Smooth muscle cell (in vitro differentiated cells): ENCODE data around the gene NECAP2. TPM values are rescaled to one million over a fixed set of nuclear protein-coding genes. Genes with fewer than 3 reads are reported as not detected.

Source experiments
- DNase-seq: peaks from one replicate; lab custom pipeline; 2025; ENCODE audit not compliant: unreplicated experiment; lab: John Stamatoyannopoulos, UW
- H2AFZ ChIP-seq: fragments of 200-600 bp; sonication (generic); 2 replicates; pipeline ENCODE4 v1.6.0; 2016; ENCODE audit warnings: antibody characterized with exemption, low read depth, mild to moderate bottlenecking
- H3F3A ChIP-seq: fragments of 200-600 bp; sonication (generic); 2 replicates; pipeline ENCODE4 v1.6.0; 2017; ENCODE audit warnings: antibody characterized with exemption, low read depth
- H3K27ac ChIP-seq: fragments of 200-600 bp; sonication (generic); 2 replicates; pipeline ENCODE4 v1.5.1; 2016; ENCODE audit warnings: low read depth, mild to moderate bottlenecking
- H3K27me3 ChIP-seq: fragments of 200-600 bp; sonication (generic); 2 replicates; pipeline ENCODE4 v1.6.1; 2016; ENCODE audit warnings: low read depth, mild to moderate bottlenecking
- H3K36me3 ChIP-seq: fragments of 200-600 bp; sonication (generic); 2 replicates; pipeline ENCODE4 v1.5.1; 2016; ENCODE audit warnings: low read depth
- H3K4me1 ChIP-seq: fragments of 200-600 bp; sonication (generic); 2 replicates; pipeline ENCODE4 v1.5.1; 2016; ENCODE audit warnings: low read depth
- H3K4me2 ChIP-seq: fragments of 200-600 bp; sonication (generic); 2 replicates; pipeline ENCODE4 v1.6.0; 2016; ENCODE audit warnings: mild to moderate bottlenecking
- H3K4me3 ChIP-seq: fragments of 200-600 bp; sonication (generic); 2 replicates; pipeline ENCODE4 v1.5.1; 2016; ENCODE audit warnings: mild to moderate bottlenecking
- H3K79me2 ChIP-seq: fragments of 200-600 bp; sonication (generic); 2 replicates; pipeline ENCODE4 v1.6.0; 2016; ENCODE audit warnings: low read depth, mild to moderate bottlenecking
- H3K9ac ChIP-seq: fragments of 200-600 bp; sonication (generic); 2 replicates; pipeline ENCODE4 v1.6.0; 2016; ENCODE audit warnings: low read depth
- H3K9me3 ChIP-seq: fragments of 200-600 bp; sonication (generic); replicated peaks from 2 replicates; pipeline ENCODE4 v1.5.1; 2016; ENCODE audit warnings: low read depth
- H4K20me1 ChIP-seq: fragments of 200-600 bp; sonication (generic); 2 replicates; pipeline ENCODE4 v1.6.0; 2016; ENCODE audit warnings: low read depth
- WGBS: methylation state at CpG from one replicate; pipeline ENCODE4 v1.1.7; 2016; ENCODE audit warnings: low lambda C conversion rate; 5-methylcytosine and 5-hydroxymethylcytosine counted together
- polyA plus RNA-seq: library from polyadenylated mRNA; unstranded; fragments of >200 nt; fragmentation: Nextera tagmentation; extraction: Ambion mirVana; gene quantifications from 2 replicates; pipeline ENCODE4 v1.2.1, GENCODE V29; 2016
- total RNA-seq: library from RNA; depleted of rRNA; stranded (reverse); fragments of >200 nt; gene quantifications from 2 replicates; pipeline ENCODE4 v1.2.3, GENCODE V29; 2014
- TF ChIP-seq, protein P1 (sequence below): fragments of 200-600 bp; sonication (generic); IDR thresholded peaks from 2 replicates; pipeline ENCODE4 v1.5.1; 2017; ENCODE audit warnings: borderline replicate concordance, mild to moderate bottlenecking, antibody characterized with exemption; ENCODE audit not compliant: insufficient read depth, poor library complexity, severe bottlenecking

Gene NECAP2
- total and polyA plus RNA-seq, 2 experiments from 2014 or later = 49.5 to 60.0 TPM

DNA sequence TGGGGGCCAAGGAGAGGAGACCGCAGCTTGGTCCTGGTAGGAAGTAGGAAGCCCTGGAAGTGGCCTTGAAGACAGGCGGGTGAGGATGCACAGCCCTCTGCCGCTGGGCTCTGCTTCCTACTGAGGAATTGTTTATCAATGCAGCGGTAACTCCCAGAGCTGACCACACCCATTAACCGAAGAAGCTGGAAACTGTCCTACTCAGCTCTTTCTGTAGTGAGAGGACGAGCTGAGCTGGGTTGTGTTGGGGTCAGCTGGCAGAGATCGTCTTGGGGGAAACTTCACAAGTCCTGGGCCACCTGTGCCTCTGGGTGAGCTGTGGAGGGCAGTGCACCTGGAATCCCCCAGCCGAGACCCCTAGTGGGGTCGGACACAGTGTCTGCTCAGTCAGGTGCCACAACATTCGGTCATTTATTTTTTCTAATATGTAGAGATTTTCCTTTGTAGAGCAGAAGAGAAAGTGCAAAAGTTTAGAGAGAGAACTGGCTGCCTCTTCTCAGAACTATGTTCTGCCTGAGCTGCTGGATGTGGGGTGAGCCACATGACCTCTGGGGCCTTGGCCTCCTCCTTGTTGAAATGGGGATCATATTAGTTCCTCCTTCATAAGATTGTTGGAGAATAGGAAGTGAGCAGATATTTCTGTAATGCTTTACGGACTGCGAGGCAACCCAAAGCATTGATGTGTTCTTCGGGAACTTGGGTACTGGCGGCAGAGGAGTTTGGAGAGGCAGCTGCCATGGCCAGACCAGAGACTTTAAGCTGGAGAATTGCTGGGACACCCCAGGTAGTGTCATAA is 3.6 kb downstream of the NECAP2 start:
- peaks cover 3% of the 10 kb centered on the region for H3K36me3 ChIP-seq
- no peaks in the 10 kb centered on the region for H3F3A ChIP-seq
- H3K4me3 ChIP-seq = no peak overlapping the region
- H3K9ac ChIP-seq = no peak overlapping the region
- H2AFZ ChIP-seq = no peak overlapping the region
- peaks cover 19% of the 10 kb centered on the region for H4K20me1 ChIP-seq
- 94% methylated on average over 14 of the region's 14 CpGs for WGBS
- no peaks in the 10 kb centered on the region for H3K27me3 ChIP-seq
- H3K79me2 ChIP-seq = peaks cover 37% of the 10 kb centered on the region
- no peaks in the 10 kb centered on the region for H3K9me3 ChIP-seq
- TF ChIP-seq, protein P1, sequence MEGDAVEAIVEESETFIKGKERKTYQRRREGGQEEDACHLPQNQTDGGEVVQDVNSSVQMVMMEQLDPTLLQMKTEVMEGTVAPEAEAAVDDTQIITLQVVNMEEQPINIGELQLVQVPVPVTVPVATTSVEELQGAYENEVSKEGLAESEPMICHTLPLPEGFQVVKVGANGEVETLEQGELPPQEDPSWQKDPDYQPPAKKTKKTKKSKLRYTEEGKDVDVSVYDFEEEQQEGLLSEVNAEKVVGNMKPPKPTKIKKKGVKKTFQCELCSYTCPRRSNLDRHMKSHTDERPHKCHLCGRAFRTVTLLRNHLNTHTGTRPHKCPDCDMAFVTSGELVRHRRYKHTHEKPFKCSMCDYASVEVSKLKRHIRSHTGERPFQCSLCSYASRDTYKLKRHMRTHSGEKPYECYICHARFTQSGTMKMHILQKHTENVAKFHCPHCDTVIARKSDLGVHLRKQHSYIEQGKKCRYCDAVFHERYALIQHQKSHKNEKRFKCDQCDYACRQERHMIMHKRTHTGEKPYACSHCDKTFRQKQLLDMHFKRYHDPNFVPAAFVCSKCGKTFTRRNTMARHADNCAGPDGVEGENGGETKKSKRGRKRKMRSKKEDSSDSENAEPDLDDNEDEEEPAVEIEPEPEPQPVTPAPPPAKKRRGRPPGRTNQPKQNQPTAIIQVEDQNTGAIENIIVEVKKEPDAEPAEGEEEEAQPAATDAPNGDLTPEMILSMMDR = no peak
- H3K27ac ChIP-seq = no peak overlapping the region
- DNase-seq = no peak
- H3K4me2 ChIP-seq = no peak overlapping the region
- peaks cover 4% of the 10 kb centered on the region for H3K4me1 ChIP-seq

DNA sequence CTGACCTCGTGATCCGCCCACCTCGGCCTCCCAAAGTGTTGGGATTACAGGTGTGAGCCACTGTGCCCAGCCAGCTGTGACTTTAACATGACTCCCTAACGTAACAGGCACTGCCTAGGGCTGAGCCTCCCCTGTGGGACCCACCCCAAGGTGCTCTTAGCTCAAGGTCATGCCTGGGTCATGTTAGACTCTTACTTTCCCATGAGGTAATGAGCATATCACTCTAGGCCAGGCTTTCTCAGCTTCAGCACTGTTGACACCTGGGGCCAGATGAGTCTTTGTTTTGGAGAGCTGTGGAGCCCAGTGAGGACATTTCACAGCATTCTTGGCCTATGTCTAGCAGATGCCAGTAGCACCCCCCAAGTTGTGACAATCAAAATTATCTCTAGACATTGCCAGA is 4.5 kb downstream of the NECAP2 start:
- Histone ChIP-seq H3K36me3 (peaks cover 3% of the 10 kb centered on the region), H3K4me1 (peaks cover 4% of the 10 kb centered on the region), H4K20me1 (peaks cover 28% of the 10 kb centered on the region), H2AFZ (no peak overlapping the region), H3K79me2 (peaks cover 37% of the 10 kb centered on the region), H3K4me3 (no peak overlapping the region), H3K9ac (no peak overlapping the region), H3K4me2 (no peak overlapping the region), H3K27ac (no peak overlapping the region), H3K27me3 (no peaks in the 10 kb centered on the region), H3K9me3 (no peaks in the 10 kb centered on the region), H3F3A (no peaks in the 10 kb centered on the region)
- 94% methylated on average over 4 of the region's 4 CpGs for WGBS
- no peak for DNase-seq
- TF ChIP-seq, protein P1 = no peak

DNA sequence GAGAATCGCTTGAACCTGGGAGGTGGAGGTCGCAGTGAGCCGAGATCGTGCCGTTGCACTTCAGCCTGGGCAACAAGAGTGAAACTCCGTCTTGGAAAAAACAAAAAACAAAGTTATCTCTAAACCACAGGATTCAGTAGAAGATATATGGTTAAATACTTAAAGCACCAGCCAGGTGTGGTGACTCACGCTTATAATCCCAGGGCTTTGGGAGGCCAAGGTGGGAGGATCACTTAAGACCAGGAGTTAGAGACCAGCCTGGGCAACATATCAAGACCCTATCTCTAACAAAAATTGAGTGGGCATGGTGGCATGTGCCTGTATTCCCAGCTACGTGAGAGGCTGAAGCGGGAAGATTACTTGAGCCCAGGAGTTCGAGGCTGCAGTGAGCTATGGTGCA is 5.6 kb downstream of the NECAP2 start:
- H2AFZ ChIP-seq = no peak overlapping the region
- H3K27ac ChIP-seq = no peak overlapping the region
- H3K9me3 ChIP-seq = no peaks in the 10 kb centered on the region
- no peaks in the 10 kb centered on the region for H3K27me3 ChIP-seq
- peaks cover 4% of the 10 kb centered on the region for H3K4me1 ChIP-seq
- WGBS = 91% methylated on average over 10 of the region's 10 CpGs
- H4K20me1 ChIP-seq = peaks cover 39% of the 10 kb centered on the region
- no peak overlapping the region for H3K9ac ChIP-seq
- H3F3A ChIP-seq = no peaks in the 10 kb centered on the region
- peaks cover 31% of the 10 kb centered on the region for H3K79me2 ChIP-seq
- TF ChIP-seq, protein P1 = no peak
- no peak for DNase-seq
- no peak overlapping the region for H3K4me3 ChIP-seq
- peaks cover 3% of the 10 kb centered on the region for H3K36me3 ChIP-seq
- H3K4me2 ChIP-seq = no peak overlapping the region

DNA sequence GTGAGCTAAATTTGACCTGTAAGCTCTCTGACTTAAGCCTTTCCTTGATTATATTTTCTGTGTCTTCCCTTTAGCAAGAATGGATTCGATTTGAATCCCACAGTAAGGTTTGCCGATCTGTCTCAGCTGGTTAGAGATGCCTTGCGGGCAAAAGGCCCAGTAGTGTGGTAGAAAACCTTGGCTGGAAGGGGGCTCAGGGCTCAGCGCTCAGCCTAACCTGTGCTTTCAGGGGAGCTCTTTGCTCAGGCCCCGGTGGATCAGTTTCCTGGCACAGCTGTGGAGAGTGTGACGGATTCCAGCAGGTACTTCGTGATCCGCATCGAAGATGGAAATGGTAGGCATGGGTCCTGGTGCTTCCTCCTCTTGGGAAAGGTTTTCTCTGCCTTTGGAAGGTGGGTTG is 7.1 kb downstream of the NECAP2 start:
- DNase-seq = no peak
- Histone ChIP-seq H3K9ac (no peak overlapping the region), H3K4me2 (no peak overlapping the region), H3K4me3 (no peak overlapping the region), H3K9me3 (no peaks in the 10 kb centered on the region), H2AFZ (no peak overlapping the region), H3K36me3 (peaks cover 3% of the 10 kb centered on the region), H3F3A (no peaks in the 10 kb centered on the region), H3K79me2 (peaks cover 16% of the 10 kb centered on the region), H3K27ac (no peak overlapping the region), H3K4me1 (no peaks in the 10 kb centered on the region), H3K27me3 (no peaks in the 10 kb centered on the region), H4K20me1 (peaks cover 42% of the 10 kb centered on the region)
- WGBS = 98% methylated on average over 9 of the region's 9 CpGs
- TF ChIP-seq, protein P1 = no peak
